Measurements from ENCODE around the gene BMP5.

Gene BMP5

DNA sequence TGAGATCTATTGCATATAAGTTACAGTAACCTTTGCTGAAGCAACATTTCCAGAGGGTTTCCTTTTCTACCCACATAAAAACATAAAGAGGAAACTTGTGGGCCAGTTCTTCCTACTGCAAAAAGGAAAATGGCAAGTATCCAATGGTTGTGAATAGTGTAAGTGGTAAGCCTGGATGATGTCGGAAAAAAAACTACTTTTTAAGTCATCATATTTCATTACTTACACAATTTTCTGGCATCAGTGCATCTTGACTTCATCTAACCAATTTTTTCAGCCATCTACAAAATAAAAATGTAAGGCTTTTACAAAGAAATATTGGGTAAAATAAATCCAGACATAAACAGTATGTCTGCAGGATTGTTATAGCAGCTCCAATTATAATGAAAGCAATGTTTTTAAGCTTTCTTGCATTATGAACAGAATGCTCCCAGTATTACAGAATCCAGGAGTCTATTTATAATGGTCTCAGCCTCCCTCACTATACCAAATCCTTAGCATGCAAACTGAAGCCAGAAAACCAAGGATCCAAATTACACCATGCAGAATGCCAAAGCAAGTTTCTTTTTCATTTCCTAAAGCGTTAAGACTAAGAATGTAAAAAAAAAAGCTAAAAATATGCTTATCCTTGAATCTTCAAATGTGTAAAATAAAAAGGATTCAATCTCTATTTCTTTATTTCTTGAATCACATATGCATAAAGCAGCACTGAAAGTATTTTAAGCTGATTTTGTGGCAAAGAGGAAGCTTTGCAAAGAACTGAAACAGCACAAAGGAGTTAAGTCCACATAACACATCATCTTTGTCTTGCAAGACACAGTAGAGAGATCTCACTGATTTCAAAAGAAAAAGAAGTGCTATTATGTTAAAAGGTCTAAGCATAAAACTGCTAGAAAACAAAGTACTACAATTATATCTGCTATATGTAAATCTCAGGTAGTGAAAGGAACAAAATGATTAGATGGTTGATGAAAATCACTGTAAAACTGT lies 169.6 kb downstream of the BMP5 start:
- no peak for DNase-seq

DNA sequence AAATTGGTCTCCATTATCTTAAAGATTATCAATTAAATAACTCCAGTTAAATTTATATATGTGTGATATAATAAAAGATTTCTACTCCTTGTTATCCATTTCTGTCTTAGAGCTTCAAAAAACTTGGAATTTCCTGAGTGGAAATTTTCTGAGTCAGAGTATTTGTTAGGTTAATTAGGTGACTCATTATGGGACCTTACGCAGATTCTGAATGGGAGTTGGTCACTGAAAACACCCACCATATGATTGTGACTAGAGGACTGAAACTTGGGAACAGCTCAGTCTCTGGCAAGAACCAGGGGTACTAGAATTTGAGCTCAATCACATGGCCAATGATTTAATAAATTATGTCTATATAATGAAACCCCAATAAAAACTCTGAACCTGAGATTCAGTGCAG lies 171.0 kb downstream of the BMP5 start:
- no peak for DNase-seq
